GM21723 (cell line): ENCODE measurements around the gene CCDC102B.
"Not testable (repeated sequence)": the region's sequence is repeated elsewhere in the genome, so short reads cannot be mapped to it uniquely, and the experiment has no call there.

Experiments
- ATAC-seq: cut with Tn5 transposase; IDR thresholded peaks from one replicate; pipeline ENCODE4 v1.9.1; 2021; ENCODE audit warnings: mild to moderate bottlenecking, moderate library complexity; ENCODE audit not compliant: unreplicated experiment

CCDC102B gene

GRCh38 chr18:68797871-68798270, at the start of gene CCDC102B:
CCDC102B (plus strand) TSS chr18:68798080; CDS start chr18:68836764, 38,684 bp downstream.
- no peak for ATAC-seq

DNA sequence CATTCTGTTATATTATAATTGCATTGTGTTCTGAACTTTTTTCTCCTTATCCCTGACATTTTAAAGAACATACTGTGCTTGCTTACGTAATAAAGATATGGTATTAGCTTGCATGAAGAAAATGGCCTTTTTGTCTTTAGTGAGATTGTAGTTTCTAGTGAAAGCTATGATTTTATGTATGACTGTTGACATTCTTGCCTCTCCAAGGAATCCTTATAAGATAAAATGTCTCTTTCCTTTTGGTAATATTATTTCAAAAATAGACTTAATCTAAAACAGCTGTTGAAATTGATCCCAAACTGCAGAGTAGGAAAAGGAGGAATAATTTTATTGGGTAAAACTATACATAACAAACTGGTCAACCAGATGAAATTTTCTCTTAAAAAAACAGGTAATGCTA, 40.8 kb upstream of the CCDC102B start:
- ATAC-seq, result no peak

- ATAC-seq, result no peak
These were observed 38.6 kb upstream of the CCDC102B start for GRCh38 chr18:68759308-68759707.

DNA sequence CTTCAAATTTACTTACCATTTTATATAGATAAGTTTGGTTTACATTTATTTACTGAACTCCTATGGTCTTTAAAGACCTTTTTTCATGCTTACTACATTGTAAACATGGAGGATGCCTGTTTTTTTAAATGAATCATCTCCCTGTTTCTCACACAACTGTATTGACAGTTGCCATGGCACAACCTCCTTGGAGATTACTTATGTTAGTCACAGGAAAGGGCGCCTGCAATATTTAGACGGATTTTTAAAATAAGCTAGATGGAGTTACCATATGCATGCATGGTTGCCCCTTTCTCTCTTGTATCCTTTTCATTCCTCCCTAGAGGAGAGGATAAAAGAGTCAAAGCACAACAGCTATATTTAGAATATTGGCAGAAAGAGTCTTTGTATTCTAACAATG, 34.8 kb upstream of the CCDC102B start:
- no peak for ATAC-seq

GRCh38 chr18:68764016-68764415, 33.9 kb upstream of the CCDC102B start:
- ATAC-seq, result no peak

- ATAC-seq, result no peak
These were observed 31.4 kb upstream of the CCDC102B start for GRCh38 chr18:68766433-68766832.

DNA sequence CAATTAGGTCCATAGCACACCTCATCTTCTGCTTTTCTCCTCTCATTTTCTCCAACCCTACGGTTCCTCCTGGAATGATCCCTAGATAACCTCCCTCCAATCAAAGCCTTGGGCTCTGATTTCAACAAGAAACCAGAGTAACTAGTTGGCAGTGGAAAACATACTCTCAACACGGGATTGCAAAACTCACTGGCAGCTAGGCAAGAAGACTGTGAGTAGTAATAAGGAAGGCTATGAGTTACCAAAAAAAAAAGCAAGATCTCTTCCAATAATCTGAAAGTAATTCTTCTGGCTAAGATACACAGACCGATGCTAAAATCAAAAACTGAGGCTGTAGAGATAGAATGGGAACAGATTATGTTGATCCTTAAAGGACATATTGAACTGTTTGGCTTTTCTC, 28.4 kb upstream of the CCDC102B start:
- no peak for ATAC-seq

DNA sequence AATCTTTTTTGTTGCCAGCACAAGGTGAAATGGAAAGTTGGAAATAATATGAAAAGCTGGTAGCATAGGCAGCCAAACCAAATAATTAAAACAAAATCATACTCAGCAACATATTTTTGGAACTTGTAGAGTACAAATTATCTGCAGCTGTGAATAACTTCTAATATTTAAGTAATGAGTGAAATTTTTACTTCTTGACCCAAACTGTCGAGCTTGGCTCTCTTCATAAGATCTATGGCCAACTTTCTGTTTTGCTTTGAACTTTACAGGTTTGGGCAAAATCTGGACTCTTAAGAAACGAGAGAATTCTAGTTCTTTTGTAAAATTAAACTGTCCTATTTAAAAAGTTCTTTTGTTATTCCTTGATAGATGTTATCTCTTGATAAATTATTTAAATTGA, 25.6 kb upstream of the CCDC102B start:
- no peak for ATAC-seq

GRCh38 chr18:68778280-68778886, 19.5 kb upstream of the CCDC102B start:
- no peak for ATAC-seq

DNA sequence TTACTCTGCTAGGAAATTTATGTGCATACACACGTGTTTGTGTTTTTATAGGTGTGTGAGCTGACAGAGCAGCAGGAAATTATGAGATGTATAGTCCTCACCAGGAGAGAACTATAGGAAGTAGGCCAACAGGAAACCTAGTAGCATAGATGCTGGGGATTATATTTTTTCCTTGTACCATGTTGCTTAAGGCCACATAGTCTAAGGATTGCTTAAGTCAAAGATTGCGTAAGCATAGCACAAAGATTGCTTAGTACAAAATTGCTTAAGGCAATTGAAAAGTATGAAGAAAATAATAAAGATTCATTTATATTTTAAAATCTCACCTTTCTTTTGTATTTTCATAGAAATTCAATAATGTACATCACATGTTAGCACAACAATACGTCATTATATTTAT, 18.7 kb upstream of the CCDC102B start:
- no peak for ATAC-seq

DNA sequence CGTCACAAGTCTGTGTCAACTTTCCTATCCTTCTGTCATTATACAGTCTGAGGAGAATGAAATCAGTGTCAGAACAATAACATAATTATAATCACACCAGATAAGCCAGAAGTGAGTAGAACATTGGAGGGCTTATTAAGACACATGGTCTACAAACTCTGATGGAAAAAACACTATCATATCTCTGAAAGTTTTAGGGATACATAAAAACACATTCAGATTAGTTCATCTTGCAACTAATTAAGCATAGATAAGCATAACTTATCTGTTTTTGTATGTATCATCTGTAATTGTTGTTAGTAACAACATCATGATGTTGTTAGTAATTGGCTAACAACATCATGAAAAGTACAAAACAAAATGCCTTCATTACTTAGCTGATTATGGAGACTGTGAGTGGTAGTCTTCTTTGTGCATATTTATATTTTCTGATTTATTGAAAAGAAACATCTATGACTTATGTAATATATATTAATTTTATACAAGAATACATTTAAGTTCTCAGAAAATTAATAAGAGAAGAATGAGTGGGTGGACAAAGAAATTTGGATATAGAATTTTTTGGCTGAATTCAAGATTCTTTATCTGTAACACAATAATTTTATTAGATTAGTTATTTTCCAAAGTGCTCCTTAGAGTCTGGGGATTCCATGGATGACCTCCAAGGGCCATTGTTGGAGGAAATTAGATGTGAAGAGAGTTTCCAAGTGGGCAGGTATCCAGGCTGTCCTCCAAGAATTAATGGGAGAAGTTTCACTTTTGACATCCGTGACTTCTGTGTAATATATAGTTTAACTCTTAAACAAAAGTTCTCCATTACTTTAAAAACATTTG, 16.9 kb upstream of the CCDC102B start:
- no peak for ATAC-seq

DNA sequence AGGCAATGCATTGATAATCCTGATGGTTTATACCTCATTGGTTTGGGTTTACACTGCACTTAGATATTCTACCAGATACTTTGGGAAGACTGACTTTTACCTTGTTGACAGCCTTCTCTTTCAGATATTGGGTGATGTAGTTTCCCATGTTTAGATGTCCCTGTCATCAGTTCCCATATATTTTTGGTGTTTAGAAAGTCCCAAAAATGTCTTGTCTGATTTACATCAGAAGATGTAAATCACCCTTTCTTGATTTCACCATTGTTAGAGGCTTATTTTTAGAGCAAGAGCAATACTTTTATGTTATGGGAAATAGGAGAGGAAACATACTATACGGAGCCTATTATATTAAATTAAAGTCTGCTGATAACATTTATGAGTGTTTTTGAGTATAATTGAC, 14.4 kb upstream of the CCDC102B start:
- no peak for ATAC-seq

GRCh38 chr18:68784071-68784470, 13.8 kb upstream of the CCDC102B start:
- no peak for ATAC-seq

DNA sequence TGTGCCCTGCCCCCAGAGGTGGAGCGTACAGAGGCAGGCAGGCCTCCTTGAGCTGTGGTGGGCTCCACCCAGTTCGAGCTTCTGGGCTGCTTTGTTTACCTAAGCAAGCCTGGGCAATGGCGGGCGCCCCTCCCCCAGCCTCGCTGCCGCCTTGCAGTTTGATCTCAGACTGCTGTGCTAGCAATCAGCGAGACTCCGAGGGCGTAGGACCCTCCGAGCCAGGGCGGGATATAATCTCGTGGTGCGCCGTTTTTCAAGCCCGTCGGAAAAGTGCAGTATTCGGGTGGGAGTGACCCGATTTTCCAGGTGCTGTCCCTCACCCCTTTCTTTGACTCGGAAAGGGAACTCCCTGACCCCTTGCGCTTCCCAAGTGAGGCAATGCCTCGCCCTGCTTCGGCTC, 7.6 kb upstream of the CCDC102B start:
- ATAC-seq, result not testable (repeated sequence)

- no peak for ATAC-seq
These were observed 6.1 kb upstream of the CCDC102B start for GRCh38 chr18:68791801-68792200.

DNA sequence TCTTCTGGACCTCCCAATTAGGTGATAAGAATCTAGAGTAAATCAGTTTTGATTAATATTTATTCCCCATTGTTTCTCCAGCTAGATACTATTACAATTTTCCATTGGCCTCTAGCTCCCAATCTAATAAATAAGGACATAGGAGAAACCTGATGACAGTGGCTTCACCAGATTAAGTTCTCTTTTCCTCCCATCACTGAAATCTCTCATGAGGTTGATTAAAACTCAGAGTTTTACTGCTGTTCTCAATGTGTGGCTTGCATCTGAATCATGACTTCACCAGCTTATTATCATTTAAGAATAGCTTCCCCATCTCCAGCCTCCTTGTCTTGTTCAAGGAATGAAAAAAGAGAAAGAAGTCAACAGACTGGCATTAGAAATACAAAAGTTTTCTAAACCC, 3.9 kb upstream of the CCDC102B start:
- ATAC-seq, result no peak

DNA sequence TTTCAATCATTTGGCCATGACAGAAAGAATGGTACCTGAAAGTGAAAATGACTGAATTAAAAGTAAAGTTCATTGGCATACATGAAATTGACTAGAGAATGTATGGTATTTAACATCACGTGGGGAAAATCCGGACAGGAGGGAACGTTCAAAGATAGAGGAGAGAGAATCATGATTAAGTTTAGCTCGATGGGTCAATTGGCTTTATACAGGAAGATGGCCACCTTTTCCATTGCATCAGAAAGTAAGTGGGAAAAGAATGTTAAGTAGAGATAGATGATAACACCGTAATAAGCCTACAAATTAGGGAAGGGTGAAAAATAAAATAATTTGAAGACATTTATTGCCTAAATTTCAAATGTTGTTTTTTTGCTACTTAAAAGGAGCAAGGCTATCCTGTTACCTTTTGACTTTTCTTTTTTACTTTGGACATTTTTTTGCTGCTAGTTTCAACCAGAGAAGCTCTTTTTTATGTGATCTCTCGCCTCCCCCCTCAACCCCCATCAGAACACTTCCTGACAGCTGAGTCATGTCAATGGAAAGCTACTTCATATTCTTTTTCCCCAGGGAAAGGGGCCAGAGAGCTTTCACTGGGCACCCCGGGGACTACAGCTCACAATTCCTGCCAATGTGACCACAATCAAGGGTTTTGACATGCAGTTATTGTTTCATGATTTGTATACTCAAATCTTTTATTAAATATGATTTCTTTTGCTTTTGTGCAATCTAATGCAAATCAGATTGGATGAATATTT, 767 bp upstream of the CCDC102B start:
- ATAC-seq, result no peak

DNA sequence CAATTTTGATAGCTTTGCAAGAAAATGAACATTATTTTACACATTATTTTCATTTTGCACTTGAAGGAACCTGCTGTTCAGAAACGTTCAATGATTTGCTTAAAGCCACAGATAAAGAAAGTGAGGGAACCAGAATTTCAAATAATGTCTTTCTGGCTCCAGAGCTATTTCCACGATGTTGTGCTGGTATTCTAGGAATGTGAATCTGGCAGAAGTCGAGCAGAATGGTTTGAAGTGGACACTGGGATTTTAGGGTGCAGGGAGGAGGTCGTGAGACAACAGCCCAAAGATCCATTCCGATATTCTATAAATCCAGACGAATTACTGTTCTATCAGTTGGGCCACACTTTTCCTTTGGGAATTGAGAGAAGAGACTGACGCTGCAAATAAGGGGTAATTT, 2.2 kb downstream of the CCDC102B start:
- ATAC-seq, result no peak

DNA sequence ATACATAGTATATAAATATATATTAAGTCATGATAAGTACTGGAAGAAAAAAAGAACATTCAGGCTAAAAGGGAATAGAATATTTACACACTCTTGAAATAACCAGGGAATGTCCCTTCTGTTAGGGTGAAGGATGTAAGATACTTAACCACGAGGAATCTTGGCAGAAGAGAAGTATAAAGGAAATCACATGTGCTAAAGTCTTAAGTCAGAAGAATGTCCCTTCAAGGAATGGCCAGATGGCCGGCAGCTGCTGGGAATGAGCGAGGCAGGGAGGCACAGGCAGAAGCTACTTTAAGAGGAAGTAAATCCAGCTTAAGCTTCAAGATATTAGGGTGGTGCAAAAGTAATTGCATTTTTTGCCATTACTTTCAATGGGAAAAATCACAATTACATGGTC, 5.5 kb downstream of the CCDC102B start:
- ATAC-seq, result no peak

DNA sequence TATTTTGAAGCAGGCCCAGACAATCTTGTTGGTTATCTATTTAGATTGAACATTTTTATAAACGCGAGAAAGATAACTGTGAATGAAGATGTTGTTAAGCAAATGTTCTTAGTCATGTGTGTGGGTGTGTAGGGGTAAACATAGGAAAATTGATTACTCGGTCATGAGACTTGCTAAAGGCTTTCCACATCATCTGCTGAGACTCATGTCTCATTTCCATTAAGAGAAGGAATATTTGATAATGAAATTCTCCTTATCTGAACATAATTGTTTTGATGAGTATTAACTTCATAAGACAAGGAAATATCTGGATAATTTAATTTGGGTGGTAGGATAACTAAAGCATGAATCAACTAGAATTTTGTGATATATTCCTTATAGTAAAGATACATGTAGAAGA, 19.7 kb downstream of the CCDC102B start:
- ATAC-seq, result no peak

DNA sequence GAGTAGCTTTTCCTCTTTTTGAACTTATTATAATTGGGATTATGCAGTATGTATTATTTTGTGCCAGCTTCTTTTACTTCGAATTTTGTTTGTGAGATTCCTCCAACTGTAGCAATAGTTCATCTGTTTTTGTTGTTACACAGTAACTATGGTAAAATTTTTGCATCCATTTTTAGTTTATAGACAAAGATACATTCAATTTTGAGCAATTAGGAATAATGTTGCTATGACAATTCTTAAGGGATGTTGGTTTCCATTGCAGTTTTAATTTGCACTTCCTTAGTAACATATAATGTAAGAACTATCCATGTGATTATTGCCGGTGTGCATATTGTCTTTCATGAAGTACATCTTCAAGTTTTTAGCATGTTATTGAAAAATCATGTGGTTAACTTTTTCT, 20.7 kb downstream of the CCDC102B start:
- no peak for ATAC-seq

DNA sequence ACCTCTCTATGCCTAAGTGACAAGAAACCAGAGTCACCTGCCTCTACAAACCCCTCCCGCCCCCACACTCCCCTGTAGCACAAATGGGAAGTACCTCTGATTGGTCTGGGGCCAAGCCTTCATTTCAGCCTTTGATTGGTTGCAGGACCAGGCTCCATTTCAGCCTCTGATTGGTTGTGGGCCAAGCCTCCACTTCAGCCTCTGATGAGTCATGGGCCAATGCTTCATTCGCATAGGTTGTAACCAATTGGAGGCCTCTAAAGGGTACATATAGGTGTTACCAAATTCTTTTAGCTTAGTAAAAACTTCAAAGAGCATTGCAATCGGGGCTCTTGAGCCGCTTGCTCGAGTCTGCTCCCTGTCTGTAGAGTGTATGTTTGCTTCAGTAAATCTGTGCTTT, 25.0 kb downstream of the CCDC102B start:
- no peak for ATAC-seq
